Tibial nerve (tissue), 4 donors: Measurements from ENCODE around the gene NOTCH4. TPM values are rescaled to one million over a fixed set of nuclear protein-coding genes. Genes with fewer than 3 reads are reported as not detected.

Experiments
- DNase-seq, 2 donors: peaks; one replicate each; pipeline ENCODE4 v3.0.0-alpha.2; 2019; ENCODE audit warnings: low spot score in 2 of 2
- H3K27ac ChIP-seq, 4 donors: fragments of 200-600 bp; sonication (generic) in 3 of 4; one replicate each; pipeline ENCODE4 v1.5.1; 2017 to 2019; ENCODE audit warnings: mild to moderate bottlenecking in 1 of 4
- H3K27me3 ChIP-seq, 2 donors: fragments of 200-600 bp; sonication (generic) in 1 of 2; one replicate each; pipeline versions ENCODE4 v1.5.1 to v1.6.0; 2017 to 2019
- H3K36me3 ChIP-seq, 3 donors: fragments of 200-600 bp; sonication (generic); one replicate each; pipeline ENCODE4 v1.5.1; 2018 to 2019
- H3K4me1 ChIP-seq, 4 donors: fragments of 200-600 bp; sonication (generic) in 3 of 4; one replicate each; pipeline ENCODE4 v1.5.1; 2017 to 2019
- H3K4me3 ChIP-seq, 4 donors: fragments of 200-600 bp; sonication (generic) in 3 of 4; one replicate each; pipeline ENCODE4 v1.5.1; 2017 to 2019; ENCODE audit warnings: mild to moderate bottlenecking in 1 of 4, moderate library complexity in 1 of 4
- H3K9me3 ChIP-seq, 4 donors: fragments of 200-600 bp; sonication (generic) in 3 of 4; one replicate each; pipeline ENCODE4 v1.5.1; 2017 to 2019
- CTCF ChIP-seq, 5 experiments: fragments of 200-600 bp in 3 of 5; fragments of 450-650 bp in 2 of 5; sonication (generic) in 3 of 5; IDR thresholded peaks; one replicate each; pipeline ENCODE4 v1.5.1; 2016 to 2019; ENCODE audit warnings: antibody characterized with exemption in 5 of 5, mild to moderate bottlenecking in 3 of 5, moderate library complexity in 2 of 5
- EP300 ChIP-seq, 2 donors: sonication (generic); formaldehyde crosslinking; IDR thresholded peaks; one replicate each; pipeline ENCODE4 v1.6.1; 2017; ENCODE audit warnings: antibody characterized with exemption in 2 of 2, mild to moderate bottlenecking in 1 of 2
- POLR2A ChIP-seq, 2 donors: fragments of 450-650 bp; IDR thresholded peaks; one replicate each; pipeline ENCODE4 v1.6.1; 2017; ENCODE audit warnings: antibody characterized with exemption in 2 of 2, mild to moderate bottlenecking in 2 of 2, moderate library complexity in 2 of 2
- WGBS, 2 donors: methylation state at CpG; one replicate each; pipeline ENCODE4 v1.1.5; 2018; 5-methylcytosine and 5-hydroxymethylcytosine counted together
- total RNA-seq, 4 donors: library from RNA; depleted of rRNA; stranded (reverse); fragments of >200 nt; gene quantifications; one replicate each; pipeline ENCODE4 v1.1.0, GENCODE V29; 2016

The NOTCH4 gene
- total RNA-seq, 4 donors from 2014 or later, result 22.4 to 50.2 (median 31.9) TPM

- H3K9me3 ChIP-seq, result no peaks in the 10 kb centered on the region
- no peaks in the 10 kb centered on the region for H3K27me3 ChIP-seq
- TF ChIP-seq CTCF (IDR thresholded peaks at IDR 0.05) (no peak), EP300 (IDR thresholded peaks at IDR 0.05) (no peak), POLR2A (IDR thresholded peaks at IDR 0.05) (no peak)
- peaks cover 0 to 72% (median 32%) of the 10 kb centered on the region in 4 donors for H3K4me1 ChIP-seq
- peak overlapping the region; percentile 48 to 88 (median 71) for H3K4me3 ChIP-seq
- H3K27ac ChIP-seq, result peak overlapping the region; percentile 91 to 100 (median 95)
- DNase-seq, result no peak
- peaks cover 0 to 42% (median 16%) of the 10 kb centered on the region in 3 donors for H3K36me3 ChIP-seq
- WGBS, 2 donors, result 2 to 3% methylated on average over 24 of the region's 24 CpGs
These were observed 45.1 kb downstream of the NOTCH4 start for GRCh38 chr6:32178547-32179440.

GRCh38 chr6:32177788-32178546 is 45.9 kb downstream of the NOTCH4 start, which contains the start of gene RNF5:
TSS of gene RNF5 (plus strand) at chr6:32178405. CDS start at chr6:32178512, 107 bp downstream.
- TF ChIP-seq EP300 (IDR thresholded peaks at IDR 0.05) (peak; percentile 48 to 86), CTCF (IDR thresholded peaks at IDR 0.05) (no peak), POLR2A (IDR thresholded peaks at IDR 0.05) (peak; percentile 45 to 66)
- DNase-seq, result peak; percentile 95 to 99
- 0 to 1% methylated on average over 33 of the region's 33 CpGs for WGBS, 2 donors

GRCh38 chr6:32177183-32177787 is 46.6 kb downstream of the NOTCH4 start:
- H3K4me1 ChIP-seq, result peaks cover 0 to 80% (median 32%) of the 10 kb centered on the region in 4 donors
- H3K27ac ChIP-seq, result peak overlapping the region; percentile 91 to 100 (median 95)
- TF ChIP-seq CTCF (IDR thresholded peaks at IDR 0.05) (no peak), POLR2A (IDR thresholded peaks at IDR 0.05) (peak; percentile 7 to 38), EP300 (IDR thresholded peaks at IDR 0.05) (peak in 1 of 2 donors; percentile 72)
- no peaks in the 10 kb centered on the region for H3K27me3 ChIP-seq
- no peaks in the 10 kb centered on the region for H3K9me3 ChIP-seq
- H3K4me3 ChIP-seq, result peak overlapping the region; percentile 54 to 88 (median 71)
- H3K36me3 ChIP-seq, result peaks cover 0 to 27% (median 4%) of the 10 kb centered on the region in 3 donors
- no peak for DNase-seq
- 0% methylated on average over 20 of the region's 20 CpGs for WGBS, 2 donors

More at GRCh38 chr6:32177788-32178546, 45.9 kb downstream of the NOTCH4 start, which contains the start of gene RNF5:
- Histone ChIP-seq H3K4me1 (peaks cover 0 to 79% (median 32%) of the 10 kb centered on the region in 4 donors), H3K4me3 (peak within 1 kb of the TSS; percentile 54 to 88 (median 71)), H3K27me3 (no peaks in the 10 kb centered on the region), H3K27ac (peak within 1 kb of the TSS; percentile 91 to 100 (median 95)), H3K9me3 (no peaks in the 10 kb centered on the region), H3K36me3 (peaks cover 0 to 34% (median 8%) of the 10 kb centered on the region in 3 donors)

- Histone ChIP-seq H3K4me1 (peaks cover 0 to 73% (median 32%) of the 10 kb centered on the region in 4 donors), H3K27me3 (no peaks in the 10 kb centered on the region), H3K27ac (peak overlapping the region; percentile 91 to 100 (median 95)), H3K36me3 (peaks cover 0 to 20% (median 4%) of the 10 kb centered on the region in 3 donors), H3K9me3 (no peaks in the 10 kb centered on the region), H3K4me3 (peak overlapping the region; percentile 67 to 88 (median 73))
- TF ChIP-seq POLR2A (IDR thresholded peaks at IDR 0.05) (no peak), CTCF (IDR thresholded peaks at IDR 0.05) (no peak), EP300 (IDR thresholded peaks at IDR 0.05) (no peak)
- WGBS, 2 donors, result 14 to 15% methylated on average over 5 of the region's 5 CpGs
- DNase-seq, result no peak
These were observed 47.2 kb downstream of the NOTCH4 start for GRCh38 chr6:32176476-32177182.
